ENCODE results near the gene SERPINB4.
"Not testable (repeated sequence)": the region's sequence is repeated elsewhere in the genome, so short reads cannot be mapped to it uniquely, and the experiment has no call there.

DNA sequence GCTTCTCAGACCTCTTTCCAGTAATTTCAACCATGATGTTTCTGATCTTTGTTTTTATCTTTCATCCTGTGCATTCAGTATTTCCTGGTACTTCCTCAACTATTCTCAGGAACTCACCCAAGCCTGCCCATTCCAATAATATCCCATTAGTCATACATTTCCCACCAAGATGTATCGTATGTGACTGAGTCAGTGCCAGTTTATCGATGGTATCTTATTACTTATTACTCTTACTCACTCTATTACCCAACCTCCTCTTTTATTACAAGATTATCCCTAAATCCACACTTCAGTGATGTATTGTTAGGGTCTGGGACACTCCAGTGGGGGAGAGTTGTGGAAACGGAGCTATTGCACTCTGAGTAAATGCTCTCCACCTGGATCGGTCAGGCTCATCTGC lies 14.9 kb upstream of the SERPINB4 start:
- TF ChIP-seq, protein P1, sequence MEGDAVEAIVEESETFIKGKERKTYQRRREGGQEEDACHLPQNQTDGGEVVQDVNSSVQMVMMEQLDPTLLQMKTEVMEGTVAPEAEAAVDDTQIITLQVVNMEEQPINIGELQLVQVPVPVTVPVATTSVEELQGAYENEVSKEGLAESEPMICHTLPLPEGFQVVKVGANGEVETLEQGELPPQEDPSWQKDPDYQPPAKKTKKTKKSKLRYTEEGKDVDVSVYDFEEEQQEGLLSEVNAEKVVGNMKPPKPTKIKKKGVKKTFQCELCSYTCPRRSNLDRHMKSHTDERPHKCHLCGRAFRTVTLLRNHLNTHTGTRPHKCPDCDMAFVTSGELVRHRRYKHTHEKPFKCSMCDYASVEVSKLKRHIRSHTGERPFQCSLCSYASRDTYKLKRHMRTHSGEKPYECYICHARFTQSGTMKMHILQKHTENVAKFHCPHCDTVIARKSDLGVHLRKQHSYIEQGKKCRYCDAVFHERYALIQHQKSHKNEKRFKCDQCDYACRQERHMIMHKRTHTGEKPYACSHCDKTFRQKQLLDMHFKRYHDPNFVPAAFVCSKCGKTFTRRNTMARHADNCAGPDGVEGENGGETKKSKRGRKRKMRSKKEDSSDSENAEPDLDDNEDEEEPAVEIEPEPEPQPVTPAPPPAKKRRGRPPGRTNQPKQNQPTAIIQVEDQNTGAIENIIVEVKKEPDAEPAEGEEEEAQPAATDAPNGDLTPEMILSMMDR (IDR thresholded peaks at IDR 0.05): not testable (repeated sequence)
- not testable (repeated sequence) for TF ChIP-seq POLR2A (IDR thresholded peaks at IDR 0.05)
